A549 (cell line): ENCODE measurements around the gene UBAC1. TPM values are rescaled to one million over a fixed set of nuclear protein-coding genes. Genes with fewer than 3 reads are reported as not detected.

ENCODE experiments used
- ATAC-seq, 2 experiments: fragments of 200-7000 bp in 1 of 2; fragments of >200 bp in 1 of 2; cut with Nextera tagmentation in 1 of 2; cut with Tn5 transposase in 1 of 2; 3 replicates each; pipeline versions ENCODE4 v1.8.0 to v1.9.1; 2018 to 2020; ENCODE audit warnings: mild to moderate bottlenecking in 1 of 2, moderate library complexity in 1 of 2
- CTCF ChIA-PET: fragments of 300-600 bp; sonication (Branson Sonifier 250); formaldehyde crosslinking; extraction: SDS; loops from one replicate; lab custom pipeline; 2021; ENCODE audit warnings: antibody characterized with exemption, inconsistent platforms; lab: Yijun Ruan, JAX
- POLR2A ChIA-PET: fragments of 350-600 bp; formaldehyde crosslinking; extraction: SDS; loops from one replicate; lab custom pipeline; 2021; ENCODE audit warnings: antibody characterized with exemption, inconsistent platforms; lab: Yijun Ruan, JAX
- DNase-seq, 2 experiments: peaks; one replicate each; pipeline versions ENCODE4 v3.0.0 to v3.0.0-alpha.2; 2011 to 2016; ENCODE audit warnings: low read depth in 1 of 2, low spot score in 1 of 2
- FAIRE-seq: peaks from 2 replicates; lab custom pipeline; 2011; peaks lifted over from hg19 to GRCh38; lab: Jason Lieb, UNC
- H3K27ac ChIP-seq, 2 experiments: fragments of >200 bp; sonication (Bioruptor Twin); formaldehyde crosslinking; 3 replicates each; pipeline ENCODE4 v1.5.1; 2016 to 2017
- H3K4me1 ChIP-seq: fragments of >200 bp; sonication (Bioruptor Twin); formaldehyde crosslinking; 3 replicates; pipeline ENCODE4 v1.6.1; 2016
- H3K4me2 ChIP-seq: fragments of >200 bp; sonication (Bioruptor Twin); formaldehyde crosslinking; 3 replicates; pipeline ENCODE4 v1.6.1; 2016
- H3K4me3 ChIP-seq: fragments of >200 bp; sonication (Bioruptor Twin); formaldehyde crosslinking; 3 replicates; pipeline ENCODE4 v1.5.1; 2016
- H3K9me3 ChIP-seq: fragments of >200 bp; sonication (Bioruptor Twin); formaldehyde crosslinking; 3 replicates; pipeline ENCODE4 v1.6.1; 2016
- CBX2 ChIP-seq: fragments of 200-600 bp; sonication (generic); IDR thresholded peaks from 2 replicates; pipeline ENCODE4 v1.6.1; 2016; ENCODE audit warnings: low read depth, mild to moderate bottlenecking, borderline replicate concordance
- CEBPB ChIP-seq, 2 experiments: fragments of >200 bp in 1 of 2; sonication (Bioruptor Twin) in 1 of 2; formaldehyde crosslinking in 1 of 2; IDR thresholded peaks; 2 replicates each; pipeline ENCODE4 v1.6.1; 2012 to 2016
- E2F6 ChIP-seq: IDR thresholded peaks from 2 replicates; pipeline ENCODE4 v1.6.1; 2012; ENCODE audit warnings: low read depth, borderline replicate concordance
- EHMT2 ChIP-seq: fragments of 200-600 bp; sonication (generic); IDR thresholded peaks from 2 replicates; pipeline ENCODE4 v1.6.1; 2016; ENCODE audit warnings: antibody characterized with exemption, low read depth, mild to moderate bottlenecking, moderate library complexity
- ELK1 ChIP-seq: fragments of 150-350 bp; IDR thresholded peaks from 2 replicates; pipeline ENCODE4 v1.6.1; 2014; ENCODE audit warnings: low read depth, mild to moderate bottlenecking, low read length
- FOSL2 ChIP-seq, 2 experiments: fragments of 450-650 bp in 1 of 2; fragments of >200 bp in 1 of 2; sonication (Bioruptor Twin) in 1 of 2; formaldehyde crosslinking; IDR thresholded peaks; 2 replicates each; pipeline versions ENCODE4 v1.5.0 to v1.6.1; 2016 to 2020; ENCODE audit warnings: mild to moderate bottlenecking in 1 of 2, moderate library complexity in 1 of 2
- HDAC2 ChIP-seq: fragments of 200-600 bp; sonication (generic); IDR thresholded peaks from 2 replicates; pipeline ENCODE4 v1.6.1; 2016
- HEYL ChIP-seq: fragments of 250-450 bp; sonication (Bioruptor Pico); IDR thresholded peaks from 2 replicates; pipeline ENCODE4 v1.8.0; 2021; ENCODE audit warnings: mild to moderate bottlenecking, moderate library complexity
- HOXB13 ChIP-seq: fragments of 250-450 bp; sonication (Bioruptor Pico); IDR thresholded peaks from 2 replicates; pipeline ENCODE4 v1.5.0; 2020; ENCODE audit warnings: low read depth, mild to moderate bottlenecking, moderate library complexity
- HOXB5 ChIP-seq: fragments of 250-450 bp; sonication (Bioruptor Pico); IDR thresholded peaks from 2 replicates; pipeline ENCODE4 v1.5.0; 2020; ENCODE audit warnings: mild to moderate bottlenecking, moderate library complexity
- JUNB ChIP-seq: fragments of >200 bp; sonication (Bioruptor Twin); formaldehyde crosslinking; IDR thresholded peaks from 2 replicates; pipeline ENCODE4 v1.6.1; 2016
- KDM5A ChIP-seq: fragments of 200-600 bp; sonication (generic); IDR thresholded peaks from 2 replicates; pipeline ENCODE4 v1.6.1; 2016; ENCODE audit warnings: antibody characterized with exemption, mild to moderate bottlenecking
- MAFK ChIP-seq: fragments of 450-650 bp; IDR thresholded peaks from 2 replicates; pipeline ENCODE4 v1.6.1; 2014; ENCODE audit not compliant: partially characterized antibody
- MAX ChIP-seq: IDR thresholded peaks from 2 replicates; pipeline ENCODE4 v1.6.1; 2012
- MAZ ChIP-seq: fragments of 150-350 bp; IDR thresholded peaks from 2 replicates; pipeline ENCODE4 v1.6.1; 2014; ENCODE audit warnings: antibody characterized with exemption, low read depth, low read length, borderline replicate concordance
- NPAS2 ChIP-seq: fragments of 250-450 bp; sonication (Bioruptor Pico); IDR thresholded peaks from 2 replicates; pipeline ENCODE4 v1.8.0; 2022; ENCODE audit warnings: mild to moderate bottlenecking, moderate library complexity, borderline replicate concordance
- NR3C1 ChIP-seq: fragments of >200 bp; sonication (Bioruptor Twin); formaldehyde crosslinking; IDR thresholded peaks from 3 replicates; pipeline ENCODE4 v1.6.1; 2017
- POLR2A ChIP-seq: IDR thresholded peaks from 2 replicates; pipeline ENCODE4 v1.6.1; 2012; ENCODE audit warnings: mild to moderate bottlenecking, low read length
- RCOR1 ChIP-seq: fragments of 150-350 bp; IDR thresholded peaks from 2 replicates; pipeline ENCODE4 v1.6.1; 2014; ENCODE audit warnings: antibody characterized with exemption, low read length, low read depth
- REST ChIP-seq: fragments of 200-600 bp; sonication (generic); IDR thresholded peaks from 2 replicates; pipeline ENCODE4 v1.6.1; 2016; ENCODE audit warnings: antibody characterized with exemption, mild to moderate bottlenecking, moderate library complexity
- ZC3H11A ChIP-seq: fragments of 450-650 bp; IDR thresholded peaks from 2 replicates; pipeline ENCODE4 v1.6.1; 2014; ENCODE audit warnings: antibody characterized with exemption, mild to moderate bottlenecking
- ZNF302 ChIP-seq: fragments of 250-450 bp; sonication (Bioruptor Pico); IDR thresholded peaks from 2 replicates; pipeline ENCODE4 v1.9.0; 2021; ENCODE audit warnings: inconsistent platforms, mild to moderate bottlenecking, moderate library complexity
- WGBS: methylation state at CpG from one replicate; pipeline ENCODE4 v1.1.6; 2017; ENCODE audit errors: missing lambda C conversion rate; 5-methylcytosine and 5-hydroxymethylcytosine counted together
- polyA plus RNA-seq, 4 experiments: library from polyadenylated mRNA; depleted of rRNA in 3 of 4; stranded (reverse); fragments of >200 nt; fragmentation: RNase III in 1 of 4; extraction: RNeasy Plus Mini Kit Qiagen cat#74134 plus additional on column Dnase treatment in 1 of 4; gene quantifications; 2 replicates in 3 of 4; 3 replicates in 1 of 4; pipeline ENCODE4 v1.2.3, GENCODE V29; 2011 to 2017

The UBAC1 gene
- polyA plus RNA-seq, 2 of the 4 experiments (the other 2 are of a cell fraction) = 30.8 to 37.6 TPM

GRCh38 chr9:135994501-135995192, 33.5 kb upstream of the UBAC1 start:
- FAIRE-seq (no peak), ATAC-seq (no peak)
- H3K4me1 ChIP-seq = peaks cover 25% of the 10 kb centered on the region
- H3K4me2 ChIP-seq = no peak overlapping the region
- CTCF ChIA-PET = no interaction called here
- 89% methylated on average over 16 of the region's 20 CpGs for WGBS
- H3K4me3 ChIP-seq = no peak overlapping the region
- 0 out of 6 replicates have a peak overlapping the region, but pooled peaks of 1 of the 2 experiments have one; percentile 7 for H3K27ac ChIP-seq
- TF ChIP-seq HOXB13 (CRISPR knock-in tag) (no peak), CEBPB (IDR thresholded peaks at IDR 0.05) (peak in 1 of 2 experiments; percentile 41; a peak in 1 of 4 replicates), NPAS2 (CRISPR knock-in tag) (no peak), JUNB (no peak)
- TF ChIP-seq, all 56 proteins: peak for 1
- DNase-seq = no peak
- H3K9me3 ChIP-seq = no peaks in the 10 kb centered on the region
- POLR2A ChIA-PET = no interaction called here

GRCh38 chr9:135993765-135994500, 32.8 kb upstream of the UBAC1 start:
- peaks cover 25% of the 10 kb centered on the region for H3K4me1 ChIP-seq
- POLR2A ChIA-PET = no interaction called here
- CTCF ChIA-PET = interaction anchor here (2.8 kb wide), 1 partner anchor 26 kb away, joined by 22 read pairs; no protein-coding TSS in a partner anchor
- FAIRE-seq (no peak), DNase-seq (no peak), ATAC-seq (no peak; a peak in 1 of 6 replicates)
- peak overlapping the region in 1 of 2 experiments; percentile 92; a peak in 3 of 6 replicates for H3K27ac ChIP-seq
- no peaks in the 10 kb centered on the region for H3K9me3 ChIP-seq
- TF ChIP-seq NR3C1 = no peak
- no peak for TF ChIP-seq RCOR1
- TF ChIP-seq EHMT2 = no peak
- no peak for TF ChIP-seq E2F6
- TF ChIP-seq ELK1 = no peak
- TF ChIP-seq HEYL (CRISPR knock-in tag) = no peak
- no peak for TF ChIP-seq ZC3H11A
- TF ChIP-seq JUNB = no peak
- TF ChIP-seq ZNF302 (CRISPR knock-in tag) = no peak
- no peak for TF ChIP-seq FOSL2 (IDR thresholded peaks at IDR 0.05)
- TF ChIP-seq FOSL2 (CRISPR knock-in tag; IDR thresholded peaks at IDR 0.05) = no peak
- TF ChIP-seq CBX2 = no peak
- no peak for TF ChIP-seq MAFK
- no peak for TF ChIP-seq HOXB5
- TF ChIP-seq CEBPB (IDR thresholded peaks at IDR 0.05) = no peak
- TF ChIP-seq MAX = no peak
- no peak for TF ChIP-seq MAZ
- no peak for TF ChIP-seq POLR2A
- TF ChIP-seq HDAC2 = no peak
- TF ChIP-seq KDM5A = no peak
- no peak for TF ChIP-seq REST
- no peak overlapping the region for H3K4me2 ChIP-seq
- WGBS = 92% methylated on average over 23 of the region's 27 CpGs
- no peak overlapping the region for H3K4me3 ChIP-seq
